ENCODE results near the gene LMBR1. TPM values are rescaled to one million over a fixed set of nuclear protein-coding genes. Genes with fewer than 3 reads are reported as not detected.
"Not testable (repeated sequence)": the region's sequence is repeated elsewhere in the genome, so short reads cannot be mapped to it uniquely, and the experiment has no call there.

LMBR1 gene
- total and polyA plus RNA-seq, 2 donors (not counting 1 experiment from before 2014, with no cell fraction given), result 30.8 to 41.6 TPM

GRCh38 chr7:156651474-156651873 lies 241.5 kb downstream of the LMBR1 start:
- no peak for TF ChIP-seq EZH2 (IDR thresholded peaks at IDR 0.05; ENCODE audit: low read length, missing control alignments)
- TF ChIP-seq CTCF (conservative IDR thresholded peaks at IDR 0.05 in 1 of 2, IDR thresholded peaks at IDR 0.05 in 1 of 2; ENCODE audit: low read depth in 1 of 2, low read length in 2 of 2), result no peak
- Histone ChIP-seq H3K4me1 (ENCODE audit: control insufficient read depth, extremely low read depth, insufficient read depth, low read length) (no peaks in the 10 kb centered on the region), H2AFZ (ENCODE audit: low read length) (no peak overlapping the region), H3K27ac (ENCODE audit: insufficient read depth, low read length) (no peak overlapping the region), H3K79me2 (ENCODE audit: control insufficient read depth, insufficient read depth, low read length) (no peaks in the 10 kb centered on the region), H3K4me3 (replicated peaks in 1 of 4; ENCODE audit: control extremely low read depth in 1 of 4, insufficient read depth in 1 of 4, low read depth in 3 of 4, low read length in 4 of 4) (no peak overlapping the region), H3K9me3 (ENCODE audit: control insufficient read depth, insufficient read depth, low read depth, low read length) (no peaks in the 10 kb centered on the region), H4K20me1 (ENCODE audit: control insufficient read depth, extremely low read depth, insufficient read depth, low read length) (no peaks in the 10 kb centered on the region), H3K27me3 (ENCODE audit: control insufficient read depth, insufficient read depth, low read length) (no peaks in the 10 kb centered on the region), H3K36me3 (ENCODE audit: control insufficient read depth, insufficient read depth, low read length) (no peaks in the 10 kb centered on the region), H3K4me2 (ENCODE audit: extremely low read depth, insufficient read depth, low read length) (no peak overlapping the region), H3K9ac (ENCODE audit: insufficient read depth, low read length) (no peak overlapping the region)
- DNase-seq (ENCODE audit: low read depth in 2 of 2), result no peak

GRCh38 chr7:156650042-156650441 lies 242.9 kb downstream of the LMBR1 start:
- Histone ChIP-seq H3K4me1 (ENCODE audit: control insufficient read depth, extremely low read depth, insufficient read depth, low read length) (no peaks in the 10 kb centered on the region), H2AFZ (ENCODE audit: low read length) (no peak overlapping the region), H3K27me3 (ENCODE audit: control insufficient read depth, insufficient read depth, low read length) (no peaks in the 10 kb centered on the region), H3K27ac (ENCODE audit: insufficient read depth, low read length) (no peak overlapping the region), H3K79me2 (ENCODE audit: control insufficient read depth, insufficient read depth, low read length) (no peaks in the 10 kb centered on the region), H3K9ac (ENCODE audit: insufficient read depth, low read length) (no peak overlapping the region), H3K9me3 (ENCODE audit: control insufficient read depth, insufficient read depth, low read depth, low read length) (no peaks in the 10 kb centered on the region), H4K20me1 (ENCODE audit: control insufficient read depth, extremely low read depth, insufficient read depth, low read length) (no peaks in the 10 kb centered on the region), H3K4me2 (ENCODE audit: extremely low read depth, insufficient read depth, low read length) (no peak overlapping the region), H3K36me3 (ENCODE audit: control insufficient read depth, insufficient read depth, low read length) (no peaks in the 10 kb centered on the region), H3K4me3 (replicated peaks in 1 of 4; ENCODE audit: control extremely low read depth in 1 of 4, insufficient read depth in 1 of 4, low read depth in 3 of 4, low read length in 4 of 4) (no peak overlapping the region)
- DNase-seq (ENCODE audit: low read depth in 2 of 2), result no peak
- TF ChIP-seq EZH2 (IDR thresholded peaks at IDR 0.05; ENCODE audit: low read length, missing control alignments) (no peak), CTCF (conservative IDR thresholded peaks at IDR 0.05 in 1 of 2, IDR thresholded peaks at IDR 0.05 in 1 of 2; ENCODE audit: low read depth in 1 of 2, low read length in 2 of 2) (peak; percentile 12 to 38)

GRCh38 chr7:156647330-156647729 lies 245.7 kb downstream of the LMBR1 start:
- not testable (repeated sequence) for H4K20me1 ChIP-seq (ENCODE audit: control insufficient read depth, extremely low read depth, insufficient read depth, low read length); H3K9me3 ChIP-seq (ENCODE audit: control insufficient read depth, insufficient read depth, low read depth, low read length); H3K79me2 ChIP-seq (ENCODE audit: control insufficient read depth, insufficient read depth, low read length); H3K9ac ChIP-seq (ENCODE audit: insufficient read depth, low read length); H3K4me2 ChIP-seq (ENCODE audit: extremely low read depth, insufficient read depth, low read length); H3K4me3 ChIP-seq (replicated peaks in 1 of 4; ENCODE audit: control extremely low read depth in 1 of 4, insufficient read depth in 1 of 4, low read depth in 3 of 4, low read length in 4 of 4); H3K36me3 ChIP-seq (ENCODE audit: control insufficient read depth, insufficient read depth, low read length); H3K27ac ChIP-seq (ENCODE audit: insufficient read depth, low read length); H3K4me1 ChIP-seq (ENCODE audit: control insufficient read depth, extremely low read depth, insufficient read depth, low read length); H3K27me3 ChIP-seq (ENCODE audit: control insufficient read depth, insufficient read depth, low read length); H2AFZ ChIP-seq (ENCODE audit: low read length); DNase-seq (ENCODE audit: low read depth in 2 of 2)

Data from fibroblast of lung (primary cell).